Astrocyte of the spinal cord (primary cell): ENCODE measurements around the gene SCN2B.

ENCODE experiments used
- DNase-seq: peaks from one replicate; pipeline ENCODE4 v3.0.0; 2011; ENCODE audit warnings: low read depth, low spot score
- H3K4me3 ChIP-seq: 2 replicates; pipeline ENCODE4 v1.5.1; 2011; ENCODE audit warnings: low read depth, mild to moderate bottlenecking, low read length, moderate library complexity
- CTCF ChIP-seq: IDR thresholded peaks from 2 replicates; pipeline ENCODE4 v1.5.1; 2012; ENCODE audit warnings: low read depth, mild to moderate bottlenecking, low read length, inconsistent platforms
- in situ Hi-C: cut with HindIII; loops from 2 replicates; pipeline ENCODE4 v1.10.0; 2017; ENCODE audit warnings: low sequenced_read_pairs

The SCN2B gene

GRCh38 chr11:118138839-118139420 lies 37.5 kb downstream of the SCN2B start:
- in situ Hi-C loops: no loop called here
- H3K4me3 ChIP-seq: no peak overlapping the region
- no peak for DNase-seq
- TF ChIP-seq CTCF: no peak

GRCh38 chr11:118136801-118137200 lies 39.6 kb downstream of the SCN2B start:
- in situ Hi-C loops: no loop called here
- DNase-seq: no peak
- H3K4me3 ChIP-seq: no peak overlapping the region
- no peak for TF ChIP-seq CTCF

GRCh38 chr11:118136341-118136740 lies 40.1 kb downstream of the SCN2B start:
- no peak overlapping the region for H3K4me3 ChIP-seq
- no peak for DNase-seq
- no peak for TF ChIP-seq CTCF
- in situ Hi-C loops: no loop called here

GRCh38 chr11:118135796-118136165 lies 40.7 kb downstream of the SCN2B start:
- in situ Hi-C loops: no loop called here
- TF ChIP-seq CTCF: no peak
- no peak for DNase-seq
- no peak overlapping the region for H3K4me3 ChIP-seq

- no peak for TF ChIP-seq CTCF
- H3K4me3 ChIP-seq: no peak overlapping the region
- no peak for DNase-seq
- in situ Hi-C loops: no loop called here
Observed at GRCh38 chr11:118135051-118135795, 41.2 kb downstream of the SCN2B start.

GRCh38 chr11:118133816-118134215 lies 42.6 kb downstream of the SCN2B start:
- TF ChIP-seq CTCF: no peak
- in situ Hi-C loops: no loop called here
- no peak for DNase-seq
- no peak overlapping the region for H3K4me3 ChIP-seq
